ENCODE data around the gene TPP1.

Gene TPP1

DNA sequence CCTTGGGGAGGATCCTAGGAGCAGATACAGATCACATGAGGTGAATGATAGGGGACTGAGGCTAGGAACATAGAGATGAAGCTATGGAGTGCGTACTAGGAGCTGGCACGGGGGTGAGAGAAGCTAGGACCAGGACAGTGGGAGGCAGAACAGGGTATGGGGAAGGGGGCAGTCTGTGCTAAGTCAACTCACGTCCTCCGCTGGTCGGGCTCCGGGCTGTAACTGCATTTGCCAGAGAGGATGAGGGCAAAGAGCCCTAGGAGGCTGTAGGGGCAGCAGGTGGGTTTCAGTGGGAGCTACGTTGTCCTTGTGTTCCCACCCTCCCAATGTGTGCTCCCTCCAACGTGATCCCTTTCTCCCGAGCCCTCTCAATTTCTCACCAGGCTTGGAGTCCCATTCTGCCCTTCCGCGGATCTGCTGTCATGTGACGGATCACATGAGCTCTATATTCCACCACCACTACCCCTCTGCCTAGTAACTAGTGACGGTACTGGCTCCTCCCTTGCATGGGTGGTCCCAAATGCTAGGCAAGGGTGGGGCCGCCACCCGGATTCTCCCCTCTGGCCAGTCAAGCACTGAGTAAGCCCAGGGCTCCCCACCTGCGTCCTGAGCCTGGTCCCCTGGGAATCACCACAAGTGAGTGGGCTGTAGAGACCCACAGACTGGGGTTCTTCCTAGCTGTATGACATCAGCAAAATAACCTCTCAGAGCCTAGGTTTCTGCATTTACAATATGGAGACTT is at the start of gene TPP1:
Gene TPP1 (minus strand): TSS at position 419 of the 742 bp plus-strand sequence. CDS start 22 bp downstream, at position 397.
- peak; percentile 95 for DNase-seq

GRCh38 chr11:6667733-6668374 is 48.6 kb upstream of the TPP1 start:
- no peak for DNase-seq

GRCh38 chr11:6666302-6667183 is 47.3 kb upstream of the TPP1 start:
- no peak for DNase-seq

GRCh38 chr11:6664551-6664950 is 45.3 kb upstream of the TPP1 start:
- no peak for DNase-seq

- no peak for DNase-seq
These were observed 44.7 kb upstream of the TPP1 start for GRCh38 chr11:6663794-6664469.

DNA sequence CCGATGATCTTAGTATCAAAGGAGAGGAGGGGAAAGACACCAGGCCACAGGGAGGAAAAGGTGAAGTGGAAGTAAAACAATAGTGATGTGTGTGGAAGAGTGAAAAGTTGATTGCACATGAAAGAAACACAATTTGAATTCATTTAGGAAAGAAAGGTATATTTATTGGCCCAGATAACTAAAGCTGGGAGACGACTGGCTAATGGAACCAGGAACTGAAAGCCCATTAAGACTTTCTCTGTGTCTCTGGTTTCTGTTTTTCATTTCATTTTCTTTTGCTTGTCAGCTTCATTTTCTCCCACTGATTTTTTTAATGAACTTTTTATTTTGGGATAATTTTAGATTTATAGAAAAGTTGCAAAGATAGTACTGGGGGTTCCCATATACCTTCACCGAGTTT is 41.5 kb upstream of the TPP1 start:
- no peak for DNase-seq

GRCh38 chr11:6658647-6659046 is 39.4 kb upstream of the TPP1 start:
- no peak for DNase-seq

DNA sequence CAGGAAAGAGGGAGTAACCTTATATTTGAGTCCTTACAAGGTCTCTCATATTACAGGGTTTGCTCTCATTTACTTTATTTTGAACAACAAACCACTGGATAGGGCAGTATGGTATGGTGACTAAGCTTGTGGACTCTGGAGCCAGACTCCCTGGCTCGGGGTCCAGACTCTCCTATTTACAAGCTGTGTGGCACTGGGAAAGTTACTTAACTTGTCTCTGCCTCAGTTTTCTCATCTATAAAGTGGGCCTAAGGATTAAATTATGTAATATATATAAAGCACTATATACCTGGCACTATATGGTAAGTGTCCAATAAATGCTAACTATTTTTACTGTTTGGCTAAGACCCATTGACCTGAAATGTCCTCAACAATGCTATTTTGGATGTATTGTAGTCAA is 38.1 kb upstream of the TPP1 start:
- DNase-seq = no peak

DNA sequence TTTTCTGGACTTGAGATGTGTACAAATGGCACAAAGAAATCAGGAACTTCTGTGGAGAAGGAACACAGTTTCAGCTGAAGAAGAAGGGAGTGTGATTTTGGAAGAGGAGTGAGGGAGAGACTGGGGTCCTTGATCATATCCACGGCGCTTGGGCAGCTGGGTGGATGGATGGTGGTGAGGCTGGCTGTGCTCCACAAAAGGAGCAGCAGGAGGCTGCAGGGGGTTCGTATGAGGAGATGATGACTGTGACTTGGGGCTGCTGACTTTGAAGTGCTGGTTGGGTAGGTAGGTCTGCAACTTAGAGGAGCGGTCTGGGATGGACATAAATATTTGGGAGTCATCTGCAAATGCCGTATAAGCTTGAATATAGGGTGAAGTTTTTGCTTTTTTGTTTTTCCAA is 37.7 kb upstream of the TPP1 start:
- peak; percentile 43 for DNase-seq

GRCh38 chr11:6656584-6656915 is 37.3 kb upstream of the TPP1 start:
- DNase-seq = no peak

DNA sequence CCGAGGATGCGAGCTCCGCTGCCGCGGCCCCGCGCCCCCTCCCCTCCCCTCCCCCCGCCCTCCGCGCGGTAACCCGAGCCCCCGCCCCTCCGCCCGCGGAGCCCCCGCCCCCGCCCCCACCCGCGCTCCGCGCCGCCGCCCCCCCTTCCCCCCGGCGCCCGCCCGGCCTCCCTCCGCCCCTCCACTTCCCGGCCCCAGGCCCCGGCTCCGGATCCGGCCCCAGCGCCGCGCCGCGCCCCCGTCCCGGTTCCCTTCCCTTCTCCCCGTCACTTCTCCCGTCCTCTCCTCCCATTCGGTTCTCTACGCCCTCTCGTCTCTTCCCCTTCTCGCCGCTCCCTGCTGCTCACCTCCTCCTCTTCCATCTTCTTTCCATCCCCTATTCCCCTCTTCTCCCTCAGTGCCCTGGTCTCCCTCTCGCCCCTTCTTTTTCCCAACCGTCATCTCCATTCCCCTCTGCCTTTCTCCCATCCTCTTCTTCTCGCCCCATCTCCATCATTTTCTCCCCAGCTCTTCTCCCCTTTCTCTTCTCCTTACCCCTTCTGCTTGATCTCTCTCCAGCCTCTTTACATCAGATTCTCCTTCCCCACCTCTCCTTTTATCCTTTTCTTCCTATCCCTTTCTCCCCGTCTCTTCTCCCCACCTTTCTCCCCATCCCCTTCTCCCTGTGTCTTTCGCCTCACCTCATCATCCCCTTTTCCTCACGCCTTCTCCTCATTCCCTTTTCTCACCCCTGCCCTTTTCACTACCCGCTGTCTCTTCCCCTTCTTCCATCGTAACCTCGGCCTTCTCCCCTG is 36.8 kb upstream of the TPP1 start, which contains the start of gene DCHS1:
Gene DCHS1 (minus strand): TSS at position 20 of the 794 bp plus-strand sequence. CDS start 14,196 bp downstream, outside the sequence.
- peak; percentile 67 for DNase-seq

DNA sequence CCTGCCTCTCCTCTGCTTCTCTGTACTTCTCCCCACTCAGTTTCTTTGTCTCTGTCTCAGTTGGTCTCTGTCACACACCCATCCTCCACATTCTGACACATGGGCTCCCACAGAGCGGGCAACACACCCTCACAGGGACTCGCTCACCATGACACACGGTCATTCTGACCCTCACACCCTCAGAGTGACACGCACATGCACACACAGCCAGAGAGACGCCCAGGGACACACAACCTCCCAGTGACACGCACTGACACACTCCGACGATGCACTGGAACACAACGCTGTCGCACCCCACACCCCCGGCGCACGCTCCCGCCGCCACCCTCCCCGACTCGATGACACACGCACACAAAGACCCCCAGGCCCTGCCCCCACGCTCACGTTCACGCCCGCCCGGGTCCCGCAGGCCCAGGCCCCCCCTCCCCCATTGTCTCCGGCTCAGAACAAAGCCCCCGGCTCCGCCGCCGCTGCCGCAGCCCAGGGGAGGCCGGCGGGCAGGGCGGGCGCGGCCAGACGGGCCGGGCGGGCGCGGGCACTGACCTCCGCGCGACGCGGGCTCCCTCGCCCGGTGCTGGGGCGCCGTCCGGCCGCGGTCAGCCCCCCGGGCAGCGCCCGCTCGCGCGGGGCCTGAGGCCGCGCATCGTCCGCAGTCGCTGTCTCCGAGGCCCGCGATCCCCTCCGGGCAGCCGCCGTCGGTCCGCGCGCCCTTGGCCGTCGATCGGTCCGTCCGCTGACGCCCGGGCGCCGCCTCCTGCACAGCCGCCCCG is 36.0 kb upstream of the TPP1 start:
- peak; percentile 66 for DNase-seq

- DNase-seq = peak; percentile 40
These were observed 35.2 kb upstream of the TPP1 start for GRCh38 chr11:6654281-6655019.

GRCh38 chr11:6653656-6654055 is 34.4 kb upstream of the TPP1 start:
- no peak for DNase-seq

- DNase-seq = no peak
These were observed 33.9 kb upstream of the TPP1 start for GRCh38 chr11:6653097-6653496.

DNA sequence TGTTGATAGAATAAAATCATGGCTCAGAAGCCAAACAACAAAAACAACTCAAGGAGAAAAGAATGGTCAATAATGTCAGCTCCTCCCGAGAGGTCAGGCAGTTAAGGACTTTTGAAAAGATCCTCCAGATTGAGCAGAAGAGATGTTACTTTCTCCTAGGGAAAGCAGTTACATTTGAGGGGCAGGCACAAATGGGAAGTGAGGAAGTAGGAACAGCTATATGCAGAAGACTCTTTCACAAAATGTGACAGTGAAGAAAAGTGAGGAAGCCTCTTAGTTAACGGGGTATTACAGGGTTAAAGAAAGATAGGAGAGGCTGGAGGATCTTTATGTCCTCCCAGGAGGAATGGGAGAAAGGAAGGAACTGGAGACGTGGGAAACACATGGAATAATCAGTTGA is 33.0 kb upstream of the TPP1 start:
- no peak for DNase-seq

DNA sequence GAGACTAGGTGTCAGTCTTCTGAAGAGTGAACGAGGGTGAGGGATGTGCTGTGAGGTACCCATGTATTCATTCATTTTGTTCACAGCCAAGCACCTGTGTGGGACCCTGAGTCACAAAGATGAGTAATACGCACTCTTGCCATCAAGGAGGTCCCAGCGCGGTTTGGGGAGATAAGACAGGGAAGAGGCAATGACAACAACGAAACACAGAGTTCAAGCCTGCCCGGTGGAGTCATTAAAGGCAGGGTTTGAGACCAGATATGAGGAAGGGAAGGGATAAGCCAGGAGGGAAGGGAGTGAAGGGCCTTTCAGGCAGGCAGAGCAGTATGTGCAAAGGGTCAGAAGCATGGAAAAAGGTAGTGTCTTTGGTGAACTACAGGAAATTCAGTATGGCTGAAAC is 31.8 kb upstream of the TPP1 start:
- no peak for DNase-seq

DNA sequence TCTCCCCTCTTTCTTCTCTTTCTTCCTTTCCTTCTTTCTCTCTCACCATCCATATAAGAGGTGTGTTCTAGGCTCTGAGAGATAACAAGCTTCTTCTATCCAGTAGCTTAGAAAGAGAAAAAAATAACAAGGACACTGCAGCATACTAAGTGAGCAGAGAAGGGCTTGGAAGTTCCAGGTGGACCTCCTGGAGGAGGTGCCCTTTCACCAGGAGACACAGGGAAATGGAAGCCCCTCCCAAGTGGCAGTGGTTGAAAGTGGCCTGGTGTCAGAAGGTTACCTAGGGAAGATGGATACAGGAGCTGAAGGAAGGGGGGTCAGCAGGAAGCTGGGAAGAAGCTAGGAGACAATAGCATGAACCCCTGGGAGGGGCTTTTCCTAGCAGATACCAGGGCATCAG is 30.9 kb upstream of the TPP1 start:
- no peak for DNase-seq

GRCh38 chr11:6648501-6648900 is 29.3 kb upstream of the TPP1 start:
- DNase-seq = no peak

DNA sequence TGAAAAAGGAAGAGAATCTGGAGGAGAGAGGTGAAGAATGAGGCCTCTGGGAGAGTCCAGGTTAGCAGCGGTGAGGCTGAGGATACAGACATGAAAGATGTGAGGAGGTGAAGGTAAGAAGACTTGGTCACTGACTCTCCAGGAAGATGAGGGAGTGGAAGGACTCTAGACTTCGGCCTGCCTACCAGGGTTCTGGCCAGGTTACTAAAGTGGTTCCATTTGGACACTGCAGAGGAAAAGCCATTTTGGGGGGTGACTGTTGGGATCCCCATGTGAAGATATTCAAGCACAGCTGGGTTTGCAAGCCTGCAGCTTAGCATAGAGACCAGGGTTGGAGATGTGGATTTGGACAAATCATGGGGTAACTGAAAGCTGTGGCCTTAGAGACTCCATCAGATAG is 28.6 kb upstream of the TPP1 start:
- no peak for DNase-seq
